Mucosa of stomach (tissue), 1 donor: ENCODE results near the gene FAM3A.
"Not testable (repeated sequence)": the region's sequence is repeated elsewhere in the genome, so short reads cannot be mapped to it uniquely, and the experiment has no call there.

Source experiments
- H3K27me3 ChIP-seq: one replicate; pipeline ENCODE4 v1.7.0; 2013; ENCODE audit warnings: mild to moderate bottlenecking, low read length; ENCODE audit not compliant: control insufficient read depth, insufficient read depth
- H3K36me3 ChIP-seq: one replicate; pipeline ENCODE4 v1.7.0; 2013; ENCODE audit warnings: low read length; ENCODE audit not compliant: control insufficient read depth, insufficient read depth
- H3K4me1 ChIP-seq: one replicate; pipeline ENCODE4 v1.7.0; 2013; ENCODE audit warnings: mild to moderate bottlenecking, low read length; ENCODE audit not compliant: control insufficient read depth, insufficient read depth
- H3K4me3 ChIP-seq: one replicate; pipeline ENCODE4 v1.7.0; 2013; ENCODE audit warnings: low read length
- H3K9ac ChIP-seq: one replicate; pipeline ENCODE4 v1.7.0; 2013; ENCODE audit warnings: mild to moderate bottlenecking, low read length, moderate library complexity
- H3K9me3 ChIP-seq: one replicate; pipeline ENCODE4 v1.7.0; 2013; ENCODE audit warnings: mild to moderate bottlenecking, low read length, moderate library complexity; ENCODE audit not compliant: control insufficient read depth
- donor health status: Pancreatic carcinoma.

Gene FAM3A

DNA sequence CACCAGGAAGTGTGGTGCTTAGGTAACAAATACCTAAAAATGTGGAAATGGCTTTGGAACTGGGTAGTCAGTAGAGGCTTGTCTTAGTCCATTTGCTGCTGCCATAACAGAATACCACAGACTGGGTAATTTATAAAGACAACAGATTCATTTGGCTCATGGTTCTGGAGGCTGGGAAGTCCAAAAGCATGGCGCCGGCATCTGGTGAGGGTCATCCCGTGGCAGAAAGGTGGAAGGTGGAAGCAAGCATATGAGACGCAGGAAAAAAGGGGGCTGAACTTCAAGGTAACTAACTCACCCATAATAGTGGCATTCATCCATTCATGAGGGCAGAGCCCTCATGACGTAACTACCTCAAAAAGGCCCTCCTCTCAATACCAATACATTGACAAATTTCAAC is 6.6 kb downstream of the FAM3A start:
- no peak overlapping the region for H3K9ac ChIP-seq
- no peaks in the 10 kb centered on the region for H3K4me1 ChIP-seq
- H3K36me3 ChIP-seq, result no peaks in the 10 kb centered on the region
- H3K4me3 ChIP-seq, result no peak overlapping the region
- no peaks in the 10 kb centered on the region for H3K9me3 ChIP-seq
- H3K27me3 ChIP-seq, result no peaks in the 10 kb centered on the region

- H3K36me3 ChIP-seq, result no peaks in the 10 kb centered on the region
- no peak overlapping the region for H3K9ac ChIP-seq
- no peaks in the 10 kb centered on the region for H3K27me3 ChIP-seq
- no peaks in the 10 kb centered on the region for H3K4me1 ChIP-seq
- H3K4me3 ChIP-seq, result no peak overlapping the region
- H3K9me3 ChIP-seq, result no peaks in the 10 kb centered on the region
Measured at GRCh38 chrX:154508384-154508745, 7.7 kb downstream of the FAM3A start.

DNA sequence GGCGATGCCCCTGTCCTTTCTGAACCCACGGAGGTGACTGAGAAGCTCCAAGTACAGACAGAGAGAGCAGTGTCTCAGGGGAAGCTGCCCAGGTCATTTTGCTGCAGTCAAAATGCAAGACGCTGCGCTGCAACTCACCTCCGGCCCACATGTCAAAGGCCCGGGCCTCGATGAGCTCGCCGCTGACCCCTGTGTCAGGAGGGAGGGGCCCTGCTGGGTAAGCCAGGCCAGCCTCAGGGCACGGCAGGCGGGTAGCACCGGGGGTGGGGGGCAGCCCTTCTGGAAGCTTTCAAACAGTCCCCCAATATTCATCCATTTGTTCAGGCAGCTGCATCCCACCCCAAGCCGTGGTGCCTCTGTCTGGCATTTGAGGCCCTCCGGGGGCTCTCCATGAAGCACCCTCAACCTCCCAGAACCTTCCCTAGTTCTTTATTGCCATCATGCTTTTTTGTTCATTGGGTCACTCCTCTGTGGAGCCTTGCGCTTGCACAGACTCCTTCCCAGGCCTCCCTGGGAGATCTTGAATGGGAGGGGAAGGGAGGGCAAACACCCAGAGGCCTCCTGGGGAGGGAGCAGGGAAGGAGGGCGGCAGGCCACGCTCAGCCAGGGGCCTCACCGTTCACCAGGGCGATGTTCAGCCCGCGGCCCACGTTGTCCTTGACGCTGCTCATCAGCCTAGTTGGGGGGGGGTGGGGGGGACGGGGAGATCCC is 8.2 kb downstream of the FAM3A start:
- Histone ChIP-seq H3K9ac (no peak overlapping the region), H3K9me3 (no peaks in the 10 kb centered on the region), H3K4me1 (no peaks in the 10 kb centered on the region), H3K4me3 (no peak overlapping the region), H3K36me3 (no peaks in the 10 kb centered on the region), H3K27me3 (no peaks in the 10 kb centered on the region)

DNA sequence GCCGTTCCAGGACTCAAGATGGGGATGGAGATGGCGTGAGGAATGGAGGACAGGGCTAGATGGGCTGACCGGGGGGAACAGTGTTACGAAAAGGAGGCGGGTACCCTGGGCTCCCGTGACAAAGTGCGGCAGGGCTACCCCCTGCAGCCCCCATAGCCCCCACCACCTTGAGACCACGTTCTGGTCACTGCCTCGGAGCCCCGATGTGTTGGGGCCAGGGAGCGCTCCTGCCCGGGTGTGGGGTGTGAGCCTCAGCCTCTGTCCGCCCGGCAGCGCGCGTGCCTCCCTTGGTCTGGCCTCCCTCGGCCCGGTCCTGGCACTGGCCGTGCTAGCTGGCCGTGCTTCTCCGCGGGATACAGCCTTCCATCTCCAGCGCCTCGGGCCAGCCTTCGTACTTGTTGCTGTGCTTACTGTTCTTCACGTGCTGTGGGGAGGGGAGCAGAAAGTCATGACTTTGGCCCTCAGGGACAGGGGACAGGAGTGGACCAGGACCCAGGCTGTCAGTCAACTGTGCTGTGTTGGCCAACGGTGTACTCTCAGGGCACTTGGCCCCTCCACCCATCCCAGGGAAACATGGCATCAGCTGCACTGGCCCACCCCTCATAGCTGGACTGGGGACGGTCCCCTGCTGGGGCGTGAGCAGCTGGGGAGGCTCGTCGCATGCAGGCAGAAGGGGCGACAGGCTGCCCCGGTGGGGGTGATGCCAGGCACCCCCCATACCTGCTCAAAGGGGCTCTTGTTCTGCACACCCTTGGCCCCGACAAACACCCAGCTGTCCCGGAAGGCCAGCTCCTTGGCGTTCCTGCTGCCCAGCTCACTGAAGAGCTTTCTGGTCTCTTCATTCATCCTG is 9.3 kb downstream of the FAM3A start:
- no peak overlapping the region for H3K9ac ChIP-seq
- H3K4me3 ChIP-seq, result no peak overlapping the region
- no peaks in the 10 kb centered on the region for H3K9me3 ChIP-seq
- no peaks in the 10 kb centered on the region for H3K36me3 ChIP-seq
- H3K27me3 ChIP-seq, result no peaks in the 10 kb centered on the region
- no peaks in the 10 kb centered on the region for H3K4me1 ChIP-seq

DNA sequence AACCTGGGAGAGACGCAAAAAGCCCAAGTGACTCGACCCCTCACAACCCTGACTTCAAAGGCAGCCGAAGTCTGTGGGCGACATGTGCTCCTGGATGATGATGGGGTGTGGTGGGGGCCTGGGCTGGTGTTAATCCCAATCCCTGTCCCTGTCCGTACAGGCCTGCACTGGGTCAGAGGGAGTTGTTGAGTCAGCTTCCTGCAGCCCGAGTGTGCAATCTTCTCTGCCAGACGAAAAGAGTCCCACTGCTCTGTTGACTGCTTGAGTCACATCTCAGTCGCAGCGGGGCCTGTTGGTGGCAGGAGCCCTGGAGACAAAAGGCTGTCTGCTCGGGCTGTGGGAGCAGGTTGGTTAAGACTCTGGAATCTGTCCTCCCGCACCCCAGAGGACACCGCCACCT is 10.3 kb downstream of the FAM3A start:
- Histone ChIP-seq H3K9ac (no peak overlapping the region), H3K36me3 (no peaks in the 10 kb centered on the region), H3K4me3 (no peak overlapping the region), H3K4me1 (no peaks in the 10 kb centered on the region), H3K27me3 (no peaks in the 10 kb centered on the region), H3K9me3 (no peaks in the 10 kb centered on the region)

DNA sequence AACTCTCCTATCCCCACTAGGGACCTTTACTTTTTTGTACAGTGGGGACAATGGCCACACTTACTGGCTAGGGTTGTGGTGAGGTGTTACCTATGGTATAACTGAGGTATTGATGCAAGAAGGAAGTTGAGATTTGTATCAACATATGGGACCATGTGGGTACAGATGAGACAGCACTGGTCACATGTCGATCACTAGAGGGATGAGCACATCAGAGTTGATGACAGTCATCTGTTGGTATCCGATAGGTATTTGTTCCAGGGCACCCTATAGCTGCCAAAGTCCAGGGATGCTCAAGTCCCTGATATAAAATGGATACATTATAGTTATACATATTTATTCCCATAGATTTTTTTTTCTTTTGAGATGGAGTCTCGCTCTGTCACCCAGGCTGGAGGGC is 13.0 kb downstream of the FAM3A start:
- Histone ChIP-seq H3K36me3 (no peaks in the 10 kb centered on the region), H3K27me3 (no peaks in the 10 kb centered on the region), H3K4me3 (no peak overlapping the region), H3K9me3 (no peaks in the 10 kb centered on the region), H3K4me1 (no peaks in the 10 kb centered on the region), H3K9ac (no peak overlapping the region)

DNA sequence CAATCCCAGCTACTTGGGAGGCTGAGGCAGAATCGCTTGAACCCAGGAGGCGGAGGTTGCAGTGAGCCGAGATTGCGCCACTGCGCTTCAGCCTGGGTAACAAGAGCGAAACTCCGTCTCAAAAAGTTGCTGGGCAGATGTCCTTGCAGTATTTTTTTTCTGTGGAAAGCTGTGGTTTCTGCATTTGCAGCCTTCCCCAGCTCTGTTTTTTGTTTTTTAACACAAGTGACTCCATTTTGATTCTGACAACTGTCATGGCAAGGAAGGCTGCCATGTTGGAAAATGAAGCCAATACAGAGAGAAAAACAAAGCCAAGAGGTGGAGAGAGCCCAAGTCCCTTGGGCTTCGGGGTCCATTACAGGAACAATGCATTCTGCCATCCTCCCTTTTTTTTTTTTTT is 13.9 kb downstream of the FAM3A start:
- Histone ChIP-seq H3K36me3 (no peaks in the 10 kb centered on the region), H3K4me1 (no peaks in the 10 kb centered on the region), H3K9ac (no peak overlapping the region), H3K9me3 (no peaks in the 10 kb centered on the region), H3K27me3 (no peaks in the 10 kb centered on the region), H3K4me3 (no peak overlapping the region)

GRCh38 chrX:154501423-154501822 is 14.6 kb downstream of the FAM3A start:
- H3K27me3 ChIP-seq, H3K4me3 ChIP-seq, H3K4me1 ChIP-seq, H3K9ac ChIP-seq, H3K36me3 ChIP-seq, H3K9me3 ChIP-seq: not testable (repeated sequence)

DNA sequence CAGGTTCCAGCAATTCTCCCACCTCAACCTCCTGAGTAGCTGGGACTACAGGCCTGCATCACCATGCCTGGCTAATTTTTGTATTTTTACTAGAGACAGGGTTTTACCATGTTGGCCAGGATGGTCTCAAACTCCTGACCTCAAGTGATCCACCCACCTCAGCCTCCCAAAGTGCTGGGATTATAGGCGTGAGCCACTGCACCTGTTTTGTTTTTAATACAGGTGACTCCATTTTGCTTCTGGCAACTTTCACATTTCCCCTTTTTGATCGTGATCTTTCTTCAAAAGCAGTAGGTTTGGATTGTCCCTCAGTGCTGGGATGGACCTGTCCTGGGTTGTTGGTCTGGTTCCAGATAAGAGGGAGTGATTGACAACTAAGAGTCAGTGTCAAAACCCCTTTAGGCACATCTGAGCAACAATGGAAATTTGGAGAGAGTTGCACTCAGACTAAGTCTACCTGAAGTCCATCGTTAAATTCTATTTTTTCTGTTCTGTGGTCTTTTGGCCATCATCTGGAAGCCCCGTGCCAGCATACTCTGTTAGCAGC is 19.4 kb downstream of the FAM3A start:
- H3K9ac ChIP-seq, H3K9me3 ChIP-seq, H3K4me3 ChIP-seq, H3K27me3 ChIP-seq, H3K36me3 ChIP-seq, H3K4me1 ChIP-seq: not testable (repeated sequence)

- H3K4me3 ChIP-seq, result no peak overlapping the region
- no peak overlapping the region for H3K9ac ChIP-seq
- no peaks in the 10 kb centered on the region for H3K4me1 ChIP-seq
- no peaks in the 10 kb centered on the region for H3K36me3 ChIP-seq
- H3K9me3 ChIP-seq, result no peaks in the 10 kb centered on the region
- H3K27me3 ChIP-seq, result no peaks in the 10 kb centered on the region
Measured at GRCh38 chrX:154495472-154495922, 20.5 kb downstream of the FAM3A start.

- Histone ChIP-seq H3K9ac (no peak overlapping the region), H3K4me1 (no peaks in the 10 kb centered on the region), H3K27me3 (no peaks in the 10 kb centered on the region), H3K4me3 (no peak overlapping the region), H3K9me3 (no peaks in the 10 kb centered on the region), H3K36me3 (no peaks in the 10 kb centered on the region)
Measured at GRCh38 chrX:154494715-154495114, 21.3 kb downstream of the FAM3A start.

- peak within 1 kb of the TSS; percentile 70 for H3K9ac ChIP-seq
- no peaks in the 10 kb centered on the region for H3K27me3 ChIP-seq
- no peaks in the 10 kb centered on the region for H3K36me3 ChIP-seq
- peak within 1 kb of the TSS; percentile 31 for H3K4me3 ChIP-seq
- peaks cover 8% of the 10 kb centered on the region for H3K4me1 ChIP-seq
- no peaks in the 10 kb centered on the region for H3K9me3 ChIP-seq
Measured at GRCh38 chrX:154490414-154491083, 25.5 kb downstream of the FAM3A start, which contains the start of gene SLC10A3. TSS of gene SLC10A3 (minus strand) at chrX:154490629. CDS start at chrX:154488940, 1,689 bp downstream.
